OCI-LY1 (cell line): Measurements from ENCODE around the gene CACNG4.

Source experiments
- EZH2 ChIP-seq: fragments of 200-600 bp; sonication (generic), shearing (Covaris generic); IDR thresholded peaks from 2 replicates; pipeline ENCODE4 v1.8.0; 2017; ENCODE audit warnings: borderline replicate concordance, mixed run types, mild to moderate bottlenecking, antibody characterized with exemption, low read length, moderate library complexity, mixed read lengths
- TF ChIP-seq, protein P1 (sequence below): fragments of 200-600 bp; sonication (generic), shearing (Covaris generic); IDR thresholded peaks from 2 replicates; pipeline ENCODE4 v1.5.1; 2017; ENCODE audit warnings: mild to moderate bottlenecking, antibody characterized with exemption, low read length, moderate library complexity, mixed read lengths

DNA sequence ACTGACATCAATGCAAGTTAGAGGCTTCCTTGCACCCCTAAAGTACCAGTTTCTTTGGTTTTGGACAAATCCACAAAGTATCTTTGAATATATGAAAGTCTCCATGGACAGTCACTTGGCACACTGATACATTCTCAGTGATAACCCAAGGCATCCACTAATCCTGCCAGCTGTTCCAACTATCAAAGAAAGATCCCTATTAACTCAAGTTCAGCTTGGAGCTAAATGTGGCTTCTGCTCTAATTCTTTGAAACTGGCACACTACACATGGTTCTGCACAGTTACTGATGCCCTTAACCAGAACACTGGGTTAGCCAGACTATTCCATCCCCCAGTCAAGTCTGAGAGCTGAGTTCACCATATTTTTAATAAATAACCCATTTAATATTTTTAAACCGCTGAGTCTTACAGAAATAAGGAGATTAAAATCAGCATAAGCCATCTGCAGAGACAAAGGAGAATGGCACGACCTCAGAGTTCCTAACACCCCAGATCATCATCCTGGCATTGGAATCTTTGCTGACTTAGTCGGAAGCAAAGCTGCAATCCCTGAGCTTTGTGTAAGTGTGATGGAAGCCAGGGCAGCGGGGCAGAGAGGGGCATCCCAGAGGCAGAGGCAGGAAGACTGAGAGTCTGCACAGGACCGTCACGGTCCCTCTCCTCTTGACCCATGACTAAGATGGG lies 86.1 kb downstream of the CACNG4 start:
- TF ChIP-seq, protein P1, sequence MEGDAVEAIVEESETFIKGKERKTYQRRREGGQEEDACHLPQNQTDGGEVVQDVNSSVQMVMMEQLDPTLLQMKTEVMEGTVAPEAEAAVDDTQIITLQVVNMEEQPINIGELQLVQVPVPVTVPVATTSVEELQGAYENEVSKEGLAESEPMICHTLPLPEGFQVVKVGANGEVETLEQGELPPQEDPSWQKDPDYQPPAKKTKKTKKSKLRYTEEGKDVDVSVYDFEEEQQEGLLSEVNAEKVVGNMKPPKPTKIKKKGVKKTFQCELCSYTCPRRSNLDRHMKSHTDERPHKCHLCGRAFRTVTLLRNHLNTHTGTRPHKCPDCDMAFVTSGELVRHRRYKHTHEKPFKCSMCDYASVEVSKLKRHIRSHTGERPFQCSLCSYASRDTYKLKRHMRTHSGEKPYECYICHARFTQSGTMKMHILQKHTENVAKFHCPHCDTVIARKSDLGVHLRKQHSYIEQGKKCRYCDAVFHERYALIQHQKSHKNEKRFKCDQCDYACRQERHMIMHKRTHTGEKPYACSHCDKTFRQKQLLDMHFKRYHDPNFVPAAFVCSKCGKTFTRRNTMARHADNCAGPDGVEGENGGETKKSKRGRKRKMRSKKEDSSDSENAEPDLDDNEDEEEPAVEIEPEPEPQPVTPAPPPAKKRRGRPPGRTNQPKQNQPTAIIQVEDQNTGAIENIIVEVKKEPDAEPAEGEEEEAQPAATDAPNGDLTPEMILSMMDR = no peak
- TF ChIP-seq EZH2 = no peak
